ENCODE results near the gene LSM14A.

GRCh38 chr19:34135054-34135800 is 37.1 kb upstream of the LSM14A start:
- TF ChIP-seq CTCF (IDR thresholded peaks at IDR 0.05; ENCODE audit: low read depth, low read length, missing input control) (no peak), ZBTB33 (IDR thresholded peaks at IDR 0.05) (no peak), JUND (IDR thresholded peaks at IDR 0.05) (no peak), GABPA (IDR thresholded peaks at IDR 0.05 in 1 of 2, conservative IDR thresholded peaks at IDR 0.05 in 1 of 2) (no peak), EGR1 (IDR thresholded peaks at IDR 0.05; ENCODE audit: low read depth in 2 of 2) (no peak), RAD21 (IDR thresholded peaks at IDR 0.05) (no peak), TAF1 (conservative IDR thresholded peaks at IDR 0.05) (no peak), ATF3 (IDR thresholded peaks at IDR 0.05) (no peak), FOXA2 (IDR thresholded peaks at IDR 0.05) (no peak), RXRA (IDR thresholded peaks at IDR 0.05) (no peak), FOXA1 (IDR thresholded peaks at IDR 0.05) (no peak), YY1 (IDR thresholded peaks at IDR 0.05) (no peak), REST (IDR thresholded peaks at IDR 0.05) (no peak)
